Stomach (tissue), 4 donors: ENCODE measurements around the gene DHODH.

ENCODE experiments used
- EP300 ChIP-seq: sonication (generic); formaldehyde crosslinking; IDR thresholded peaks from one replicate; pipeline ENCODE4 v1.6.1; 2017; ENCODE audit warnings: antibody characterized with exemption
- POLR2A ChIP-seq, 4 donors: fragments of 450-650 bp; IDR thresholded peaks; one replicate each; pipeline ENCODE4 v1.6.1; 2016; ENCODE audit warnings: antibody characterized with exemption in 4 of 4, control low read depth in 2 of 4, mild to moderate bottlenecking in 1 of 4, moderate library complexity in 1 of 4
- POLR2AphosphoS5 ChIP-seq, 3 donors: sonication (generic); formaldehyde crosslinking; IDR thresholded peaks; one replicate each; pipeline ENCODE4 v1.6.1; 2016; ENCODE audit warnings: antibody characterized with exemption in 3 of 3

- TF ChIP-seq POLR2A (IDR thresholded peaks at IDR 0.05) (no peak), EP300 (no peak), POLR2AphosphoS5 (IDR thresholded peaks at IDR 0.05) (no peak)
Measured at GRCh38 chr16:72043539-72043938, 35.0 kb downstream of the DHODH start.
